HEK293T (cell line): Measurements from ENCODE around the gene BLOC1S1.
A peak's percentile ranks its signal among the peaks of the same experiment; 100 is the strongest.

ENCODE experiments used
- CTCF ChIA-PET: fragments of 350-600 bp; formaldehyde crosslinking; extraction: SDS; loops from one replicate; lab custom pipeline; 2021; ENCODE audit warnings: antibody characterized with exemption, inconsistent platforms; lab: Yijun Ruan, JAX
- POLR2A ChIA-PET: fragments of 350-600 bp; formaldehyde crosslinking; extraction: SDS; loops from one replicate; lab custom pipeline; 2020; ENCODE audit warnings: antibody characterized with exemption, inconsistent platforms; lab: Yijun Ruan, JAX
- DNase-seq: peaks from one replicate; pipeline ENCODE4 v3.0.0; 2012; ENCODE audit warnings: mixed read lengths; ENCODE audit errors: extremely low spot score
- ARNT ChIP-seq: fragments of 450-650 bp; IDR thresholded peaks from 2 replicates; pipeline ENCODE4 v1.6.1; 2017; ENCODE audit warnings: mild to moderate bottlenecking
- BHLHE40 ChIP-seq: fragments of 450-650 bp; IDR thresholded peaks from 2 replicates; pipeline ENCODE4 v1.6.1; 2016; ENCODE audit warnings: mild to moderate bottlenecking, moderate library complexity, borderline replicate concordance
- CTBP1 ChIP-seq: fragments of 450-650 bp; IDR thresholded peaks from 2 replicates; pipeline ENCODE4 v1.6.1; 2016; ENCODE audit warnings: borderline replicate concordance
- ELF4 ChIP-seq: fragments of 450-650 bp; IDR thresholded peaks from 2 replicates; pipeline ENCODE4 v1.6.1; 2017; ENCODE audit warnings: antibody characterized with exemption
- FOXA1 ChIP-seq: fragments of 450-650 bp; IDR thresholded peaks from 2 replicates; pipeline ENCODE4 v1.6.1; 2016; ENCODE audit warnings: mild to moderate bottlenecking
- FOXK2 ChIP-seq: fragments of 450-650 bp; IDR thresholded peaks from 2 replicates; pipeline ENCODE4 v1.6.1; 2016; ENCODE audit warnings: mild to moderate bottlenecking
- FOXM1 ChIP-seq: fragments of 450-650 bp; IDR thresholded peaks from 2 replicates; pipeline ENCODE4 v1.6.1; 2017; ENCODE audit warnings: mild to moderate bottlenecking, borderline replicate concordance
- HDGF ChIP-seq: fragments of 450-650 bp; IDR thresholded peaks from 2 replicates; pipeline ENCODE4 v1.6.1; 2017; ENCODE audit warnings: antibody characterized with exemption, borderline replicate concordance
- L3MBTL2 ChIP-seq: fragments of 450-650 bp; conservative IDR thresholded peaks from 2 replicates; pipeline ENCODE4 v1.6.1; 2016; ENCODE audit warnings: mild to moderate bottlenecking
- LEF1 ChIP-seq: fragments of 450-650 bp; IDR thresholded peaks from 2 replicates; pipeline ENCODE4 v1.6.1; 2017; ENCODE audit warnings: mild to moderate bottlenecking, borderline replicate concordance
- NFRKB ChIP-seq: fragments of 450-650 bp; IDR thresholded peaks from 2 replicates; pipeline ENCODE4 v1.6.1; 2016; ENCODE audit warnings: mild to moderate bottlenecking, moderate library complexity
- PKNOX1 ChIP-seq: fragments of 450-650 bp; IDR thresholded peaks from 2 replicates; pipeline ENCODE4 v1.6.1; 2016
- SP1 ChIP-seq: fragments of 450-650 bp; IDR thresholded peaks from 2 replicates; pipeline ENCODE4 v1.6.1; 2017
- SUZ12 ChIP-seq: fragments of 450-650 bp; IDR thresholded peaks from 2 replicates; pipeline ENCODE4 v1.6.1; 2016; ENCODE audit warnings: mild to moderate bottlenecking
- TARDBP ChIP-seq: fragments of 450-650 bp; IDR thresholded peaks from 2 replicates; pipeline ENCODE4 v1.6.1; 2016
- ZNF384 ChIP-seq: fragments of 450-650 bp; IDR thresholded peaks from 2 replicates; pipeline ENCODE4 v1.6.1; 2016

Gene BLOC1S1

GRCh38 chr12:55736780-55737580 lies 21.1 kb downstream of the BLOC1S1 start:
- CTCF ChIA-PET: interaction anchor here (0.6 to 4.5 kb wide), 21 partner anchors 8 to 361 kb away, joined by 3 to 32 read pairs (median 4); partner anchors contain the start of genes BLOC1S1, DNAJC14, ORMDL2 and PYM1
- TF ChIP-seq LEF1 (no peak), HDGF (0 out of 2 replicates have a peak, but pooled peaks have one; percentile 45)
- POLR2A ChIA-PET: interaction anchor here (0.8 to 3.3 kb wide), 7 partner anchors 8 to 92 kb away, joined by 3 to 28 read pairs (median 10); partner anchors contain the start of genes CD63, DNAJC14, ORMDL2 and SARNP
- DNase-seq: peak; percentile 70

- TF ChIP-seq CTBP1 (no peak), SP1 (no peak), FOXK2 (no peak), PKNOX1 (no peak), L3MBTL2 (no peak), TARDBP (no peak), LEF1 (no peak), FOXA1 (no peak), ARNT (no peak), FOXM1 (no peak)
- no peak for DNase-seq
- CTCF ChIA-PET: interaction anchor here (0.6 to 4.5 kb wide), 37 partner anchors 8 to 361 kb away, joined by 3 to 32 read pairs (median 4); partner anchors contain the start of genes BLOC1S1, CD63, DNAJC14 and MMP19
- POLR2A ChIA-PET: interaction anchor here (0.6 to 3.3 kb wide), 13 partner anchors 8 to 309 kb away, joined by 3 to 28 read pairs (median 3); partner anchors contain the start of genes BLOC1S1, CD63, DNAJC14 and ORMDL2
Measured at GRCh38 chr12:55737581-55738122, 21.8 kb downstream of the BLOC1S1 start.

- peak; percentile 78 for TF ChIP-seq PKNOX1
- no peak for TF ChIP-seq SUZ12
- ChIA-PET CTCF (interaction anchor here (0.5 to 4.5 kb wide), 40 partner anchors 9 to 956 kb away, joined by 3 to 32 read pairs (median 4); partner anchors contain the start of genes BLOC1S1, CD63, DNAJC14 and MMP19), POLR2A (interaction anchor here (0.6 to 3.3 kb wide), 15 partner anchors 9 to 367 kb away, joined by 3 to 28 read pairs (median 3); partner anchors contain the start of genes BLOC1S1, CD63, DNAJC14 and ORMDL2)
- DNase-seq: peak; percentile 76
Measured at GRCh38 chr12:55738123-55739024, 22.5 kb downstream of the BLOC1S1 start.

GRCh38 chr12:55739025-55739378 lies 23.2 kb downstream of the BLOC1S1 start:
- ChIA-PET CTCF (interaction anchor here (0.5 to 4.5 kb wide), 20 partner anchors 8 to 955 kb away, joined by 3 to 32 read pairs (median 4); partner anchors contain the start of genes CD63, ORMDL2, RAB5B and SARNP), POLR2A (interaction anchor here (0.8 to 3.3 kb wide), 11 partner anchors 8 to 366 kb away, joined by 3 to 28 read pairs (median 3); partner anchors contain the start of genes BLOC1S1, CD63, DNAJC14 and ORMDL2)
- no peak for DNase-seq
- no peak for TF ChIP-seq TARDBP
- no peak for TF ChIP-seq HDGF
- no peak for TF ChIP-seq SP1
- TF ChIP-seq ZNF384: no peak
- TF ChIP-seq L3MBTL2: no peak
- no peak for TF ChIP-seq ELF4
- TF ChIP-seq ARNT: no peak
- no peak for TF ChIP-seq FOXK2
- TF ChIP-seq PKNOX1: no peak
- no peak for TF ChIP-seq LEF1
- TF ChIP-seq NFRKB: no peak
- TF ChIP-seq FOXA1: no peak
- no peak for TF ChIP-seq CTBP1
- TF ChIP-seq SUZ12: no peak
- TF ChIP-seq BHLHE40: no peak
- no peak for TF ChIP-seq FOXM1

- TF ChIP-seq L3MBTL2 (no peak), BHLHE40 (no peak), ELF4 (no peak), NFRKB (no peak), ZNF384 (no peak), FOXM1 (no peak), FOXA1 (no peak), TARDBP (no peak), LEF1 (no peak), PKNOX1 (no peak), SP1 (no peak), FOXK2 (no peak), ARNT (no peak), HDGF (no peak), SUZ12 (no peak), CTBP1 (no peak)
- CTCF ChIA-PET: interaction anchor here (0.6 to 1.0 kb wide), 5 partner anchors 11 to 296 kb away, joined by 3 to 5 read pairs (median 4); no protein-coding TSS in a partner anchor
- POLR2A ChIA-PET: interaction anchor here (1.0 to 2.3 kb wide), 4 partner anchors 13 to 185 kb away, joined by 4 to 15 read pairs (median 6); partner anchors contain the start of genes DNAJC14, ORMDL2, PYM1 and SARNP
- DNase-seq: no peak
Measured at GRCh38 chr12:55741931-55742680, 26.3 kb downstream of the BLOC1S1 start.
